GM21360 (cell line): ENCODE data around the gene CACNG1.
"Not testable (repeated sequence)": the region's sequence is repeated elsewhere in the genome, so short reads cannot be mapped to it uniquely, and the experiment has no call there.

Source experiments
- ATAC-seq: cut with Tn5 transposase; IDR thresholded peaks from one replicate; pipeline ENCODE4 v1.9.1; 2021; ENCODE audit warnings: mild to moderate bottlenecking, moderate library complexity; ENCODE audit not compliant: unreplicated experiment

Gene CACNG1

DNA sequence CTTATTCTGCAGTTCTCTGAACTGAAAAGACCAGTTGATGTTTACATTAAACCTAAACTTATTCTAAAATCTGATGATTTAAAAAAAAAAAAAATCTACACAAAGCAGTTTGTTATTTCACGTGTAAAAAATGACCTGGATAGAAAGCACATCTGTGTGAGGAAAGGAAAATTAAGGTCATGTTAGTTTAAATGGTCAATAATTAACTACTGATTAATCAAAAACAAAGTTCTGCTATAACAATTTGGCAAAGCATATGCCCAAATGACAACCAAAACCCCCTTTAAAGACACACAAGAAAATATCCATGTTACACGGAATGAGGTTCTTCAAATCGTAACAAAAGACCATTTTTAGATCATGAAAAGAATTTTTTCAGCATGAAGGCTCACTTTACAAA is 30.4 kb downstream of the CACNG1 start:
- no peak for ATAC-seq

DNA sequence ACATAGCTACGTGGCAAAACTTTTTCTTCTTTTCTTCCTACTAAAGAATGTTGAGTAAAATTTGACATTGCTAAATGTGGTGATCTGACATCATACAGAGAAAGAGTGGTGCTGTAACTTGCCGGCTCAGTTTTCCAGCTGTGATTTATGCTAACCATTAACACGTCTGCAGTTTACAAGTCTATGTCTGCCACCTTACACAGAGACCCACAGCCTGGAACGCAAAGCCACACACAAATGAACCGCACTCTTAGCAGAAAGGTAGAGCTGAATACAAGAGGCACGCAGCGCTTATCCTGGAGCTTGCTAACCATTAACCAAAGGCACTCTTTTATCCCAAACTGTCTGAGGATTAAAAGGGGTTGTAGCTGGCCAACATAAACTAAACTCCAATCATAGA is 31.9 kb downstream of the CACNG1 start:
- no peak for ATAC-seq

DNA sequence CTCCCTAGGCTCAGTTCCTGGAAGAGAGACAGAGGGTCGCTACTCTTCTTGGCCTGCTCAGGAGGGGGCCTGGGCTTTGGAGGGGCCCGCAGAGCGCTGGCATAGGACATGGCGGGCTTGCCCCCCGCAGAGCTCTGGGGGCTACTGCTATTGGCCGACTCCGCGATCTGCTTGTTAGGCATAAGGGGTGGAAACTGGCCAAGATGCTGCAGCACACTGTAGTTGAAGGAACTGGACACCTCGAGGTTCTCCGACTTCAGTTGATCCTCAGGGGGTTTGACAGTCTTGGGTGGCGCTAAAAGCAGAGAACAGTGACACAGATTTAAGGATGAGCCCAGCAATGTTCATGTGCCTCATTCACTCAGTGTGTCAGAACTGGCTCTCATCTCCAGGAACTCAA is 33.9 kb downstream of the CACNG1 start:
- ATAC-seq = no peak

DNA sequence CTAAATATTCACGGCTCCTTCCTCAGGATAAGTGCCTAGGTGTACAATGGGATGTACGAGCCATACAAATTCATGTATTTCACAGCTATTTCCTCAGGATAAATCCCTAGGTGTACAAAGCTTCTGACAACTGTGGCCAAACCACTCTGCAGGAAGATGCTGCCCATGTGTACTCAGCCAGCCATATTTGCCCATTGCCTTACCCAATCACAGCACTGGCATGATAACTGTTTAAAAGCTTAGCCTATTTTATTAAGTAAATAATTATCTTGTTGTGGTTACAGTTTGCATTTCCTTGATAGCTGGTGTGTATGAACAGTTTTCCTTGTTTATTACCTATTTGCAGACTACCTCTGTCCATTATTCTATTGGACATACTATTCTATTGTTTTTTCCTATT is 35.1 kb downstream of the CACNG1 start:
- ATAC-seq = no peak

DNA sequence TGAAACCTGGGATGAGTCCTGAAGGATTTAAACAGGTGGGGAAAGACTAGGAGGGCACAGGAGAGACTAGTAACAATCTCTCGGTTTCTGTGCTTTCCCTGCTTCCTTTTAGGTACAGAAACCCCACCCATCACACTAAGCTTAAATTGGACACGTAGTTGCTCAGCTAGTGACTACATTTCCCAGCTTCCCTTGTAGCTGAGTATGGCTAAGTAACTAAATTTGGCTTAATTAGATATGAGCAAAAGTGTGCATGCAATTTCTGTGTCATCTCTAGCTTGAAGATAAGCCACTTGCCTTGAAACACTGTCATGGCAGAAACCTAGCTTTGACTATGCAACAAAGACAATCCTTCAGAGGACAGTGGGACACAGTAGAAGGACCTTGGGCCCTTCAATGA is 36.5 kb downstream of the CACNG1 start:
- no peak for ATAC-seq

DNA sequence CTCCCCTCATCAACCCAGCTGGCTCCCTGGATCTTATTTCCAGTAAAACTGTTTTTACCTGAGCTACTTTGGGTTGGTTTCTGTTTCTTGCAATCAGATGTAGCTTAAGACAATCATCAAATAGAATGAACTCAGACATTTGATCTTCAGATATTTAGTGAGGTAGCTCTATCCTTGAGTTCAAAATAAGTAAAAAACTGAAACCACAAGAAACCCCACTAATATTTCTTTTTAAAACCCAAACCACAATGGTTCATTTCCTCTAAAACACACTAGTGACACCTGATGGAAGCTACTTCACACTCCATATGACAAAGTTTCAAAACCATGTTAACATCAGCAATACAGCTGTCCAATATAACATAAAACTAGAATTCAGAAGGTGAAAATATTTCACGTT is 37.8 kb downstream of the CACNG1 start:
- ATAC-seq = peak; percentile 69

DNA sequence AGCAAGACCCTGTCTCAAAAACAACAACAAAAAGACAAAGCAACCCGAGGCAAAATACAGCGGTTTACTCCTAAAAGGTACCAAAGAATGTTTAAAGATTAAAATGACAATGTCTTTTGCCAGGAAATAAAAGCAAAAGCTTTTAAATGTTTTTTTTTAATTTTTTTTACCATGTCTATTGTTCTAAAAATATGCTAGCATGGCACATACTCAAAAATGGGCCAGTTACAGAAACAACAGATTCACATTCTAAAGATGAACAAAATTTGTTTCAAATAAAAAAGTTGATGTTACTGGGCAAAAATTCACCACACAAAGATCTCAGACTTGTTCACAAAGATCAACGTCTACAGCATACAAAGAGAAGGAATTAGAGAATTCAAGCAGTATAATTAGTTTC is 41.1 kb downstream of the CACNG1 start:
- no peak for ATAC-seq

DNA sequence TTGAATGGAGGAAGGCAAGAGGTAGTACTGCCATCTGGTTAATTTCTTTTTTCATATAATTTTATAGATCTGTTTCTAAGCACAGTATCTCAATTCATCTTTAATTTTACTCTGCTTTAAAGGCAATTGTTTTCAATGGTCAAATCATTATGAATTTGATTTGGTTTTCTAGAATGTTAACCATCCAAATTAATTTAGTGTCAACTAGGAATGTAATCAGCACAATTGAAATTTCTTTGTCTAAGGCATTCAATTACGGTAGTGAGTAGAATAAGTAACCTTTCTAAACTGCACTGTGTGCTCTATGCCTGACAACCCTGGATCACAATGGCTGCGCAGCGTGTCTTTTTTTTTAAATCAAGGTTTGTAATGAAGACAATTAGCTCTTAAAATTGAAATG is 44.3 kb downstream of the CACNG1 start:
- no peak for ATAC-seq

DNA sequence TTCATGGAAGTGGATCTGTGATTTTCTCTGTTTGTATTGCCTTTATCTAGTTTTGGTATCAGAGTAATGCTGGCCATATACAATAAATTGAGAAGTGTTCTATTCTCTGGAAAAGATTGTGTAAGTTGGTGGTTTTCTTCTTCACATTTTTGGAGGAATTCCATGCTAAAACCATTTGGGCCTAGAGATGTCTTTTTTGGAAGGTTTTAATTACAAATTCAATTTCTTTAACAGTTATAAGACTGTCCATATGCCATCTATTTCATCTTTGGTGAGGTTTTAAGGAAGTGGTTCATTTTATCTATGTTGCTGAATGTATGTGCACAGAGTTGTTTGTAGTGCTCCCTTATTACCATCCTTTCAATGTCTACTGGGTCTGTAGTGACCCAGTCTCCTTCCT is 46.0 kb downstream of the CACNG1 start:
- ATAC-seq = no peak

DNA sequence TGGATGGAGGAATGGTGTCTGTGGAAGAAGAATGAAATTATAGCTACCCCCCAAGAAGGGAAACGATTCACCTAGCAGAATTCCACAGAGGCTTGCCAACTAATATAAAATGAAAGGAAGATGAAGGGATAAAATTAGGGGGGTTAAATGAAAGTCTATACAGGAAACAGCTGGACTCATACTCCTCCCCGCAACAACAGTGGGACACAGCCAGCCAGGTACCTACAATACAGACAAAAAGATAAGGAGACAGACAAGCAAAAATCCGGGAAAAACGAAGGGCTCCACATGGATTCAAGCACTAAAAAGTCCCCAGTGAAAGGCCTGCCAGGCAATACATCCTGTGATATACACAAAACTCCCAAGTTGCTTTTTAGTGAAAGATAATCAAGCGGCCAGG is 47.9 kb downstream of the CACNG1 start:
- no peak for ATAC-seq

DNA sequence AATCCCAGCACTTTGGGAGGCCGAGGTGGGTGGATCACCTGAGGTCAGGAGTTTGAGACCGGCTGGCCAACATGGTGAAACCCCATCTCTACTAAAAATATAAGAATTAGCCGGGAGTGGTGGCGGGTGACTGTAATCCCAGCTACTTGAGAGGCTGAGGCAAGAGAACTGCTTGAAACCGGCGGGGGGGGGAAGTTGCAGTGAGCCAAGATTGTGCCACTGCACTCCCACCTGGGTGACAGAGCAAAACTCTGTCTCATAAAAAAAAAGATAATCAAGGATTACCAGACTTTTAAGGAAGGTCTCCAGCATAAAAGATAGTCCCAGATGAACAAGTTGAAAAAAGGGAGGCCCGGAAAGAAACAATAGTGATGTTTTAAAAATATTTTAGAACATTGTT is 48.4 kb downstream of the CACNG1 start:
- ATAC-seq = not testable (repeated sequence)

DNA sequence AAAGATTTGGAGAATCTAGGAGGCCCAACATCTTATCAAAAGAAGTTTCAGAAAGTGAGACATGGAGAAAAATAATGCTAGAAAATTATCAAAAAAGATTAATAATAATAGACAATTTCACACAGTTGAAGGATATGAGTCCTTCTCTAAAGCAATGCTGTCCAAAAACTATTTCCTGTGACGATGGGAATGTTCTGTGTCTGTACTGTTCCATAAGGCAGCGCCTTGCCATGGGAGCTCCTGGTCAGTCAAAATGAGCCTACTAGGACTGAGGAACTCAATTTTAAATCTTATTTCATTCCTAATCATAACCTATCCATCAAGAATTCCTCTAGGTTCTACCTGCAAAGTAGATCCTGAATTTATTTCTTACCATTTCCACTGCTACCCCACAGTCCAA is 49.0 kb downstream of the CACNG1 start:
- ATAC-seq = no peak

DNA sequence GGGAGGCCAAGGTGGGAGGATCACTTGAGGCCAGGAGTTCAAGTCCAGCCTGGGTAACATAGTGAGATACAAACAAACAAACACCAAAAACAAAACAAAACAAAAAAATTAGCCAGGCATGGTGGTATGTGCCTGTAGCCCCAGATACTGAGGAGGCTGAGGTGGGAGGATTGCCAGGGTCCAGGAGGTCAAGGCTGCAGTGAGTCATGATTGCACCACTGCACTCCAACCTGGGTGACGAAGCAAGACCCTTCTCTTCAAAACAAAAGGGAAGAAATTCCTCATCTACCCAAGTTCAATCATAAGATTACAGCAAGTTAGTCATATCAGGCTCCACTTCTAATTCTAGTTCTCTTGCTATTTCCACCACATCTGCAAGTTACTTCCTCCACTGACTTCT is 50.9 kb downstream of the CACNG1 start:
- not testable (repeated sequence) for ATAC-seq

DNA sequence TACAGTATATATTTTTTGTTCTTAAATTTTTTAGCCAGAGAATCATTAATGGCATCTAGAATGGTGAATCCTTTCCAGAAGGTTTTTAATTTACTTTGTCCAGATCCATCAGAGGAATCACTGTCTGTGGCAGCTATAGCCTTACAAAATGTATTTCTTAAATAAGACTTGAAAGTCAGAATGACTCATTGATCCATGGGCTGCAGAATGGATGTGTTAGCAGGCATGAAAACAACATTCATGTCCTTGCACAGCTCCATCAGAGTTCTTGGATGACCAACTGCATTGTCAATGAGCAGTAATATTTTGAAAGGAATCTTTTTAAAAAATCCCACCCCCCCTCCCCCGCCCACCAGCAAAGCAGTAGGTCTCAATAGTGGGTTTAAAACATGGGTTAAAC is 51.4 kb downstream of the CACNG1 start:
- ATAC-seq = no peak

DNA sequence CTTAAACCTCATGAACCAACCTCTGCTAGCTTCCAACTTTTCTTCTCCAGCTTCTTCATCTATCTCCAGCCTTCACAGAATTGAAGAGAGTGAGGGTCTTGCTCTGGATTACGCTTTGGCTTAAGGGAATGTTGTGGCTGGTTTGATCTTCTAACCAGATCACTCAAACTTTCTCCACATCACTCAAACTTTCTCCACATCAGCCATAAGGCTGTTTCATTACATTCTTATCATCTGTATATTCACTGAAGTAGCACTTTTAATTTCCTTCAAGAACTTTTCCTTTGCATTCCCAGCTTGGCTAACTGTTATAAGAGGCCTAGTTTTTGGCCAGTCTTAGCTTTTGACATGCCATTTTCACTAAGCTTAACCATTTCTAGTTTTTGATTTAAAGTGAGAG is 52.3 kb downstream of the CACNG1 start:
- no peak for ATAC-seq

DNA sequence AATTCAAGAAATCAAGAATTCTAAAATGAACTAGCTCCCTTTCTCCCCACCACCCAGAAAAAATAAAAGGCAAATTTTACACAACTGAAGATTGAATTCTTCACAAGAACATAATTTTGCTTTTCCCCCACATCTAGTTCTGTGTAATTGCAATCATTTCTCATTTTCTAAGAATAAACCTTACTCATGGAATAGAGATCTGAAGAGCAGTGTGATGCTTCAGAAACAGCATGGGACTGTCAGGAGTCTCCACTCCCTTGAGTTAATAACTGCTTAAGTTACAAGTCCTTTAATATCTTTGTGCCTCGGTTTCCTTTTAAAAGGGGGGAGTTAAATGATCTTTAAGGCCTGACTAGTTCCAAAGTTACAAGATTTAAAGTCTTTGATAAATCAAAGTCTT is 53.7 kb downstream of the CACNG1 start:
- no peak for ATAC-seq

DNA sequence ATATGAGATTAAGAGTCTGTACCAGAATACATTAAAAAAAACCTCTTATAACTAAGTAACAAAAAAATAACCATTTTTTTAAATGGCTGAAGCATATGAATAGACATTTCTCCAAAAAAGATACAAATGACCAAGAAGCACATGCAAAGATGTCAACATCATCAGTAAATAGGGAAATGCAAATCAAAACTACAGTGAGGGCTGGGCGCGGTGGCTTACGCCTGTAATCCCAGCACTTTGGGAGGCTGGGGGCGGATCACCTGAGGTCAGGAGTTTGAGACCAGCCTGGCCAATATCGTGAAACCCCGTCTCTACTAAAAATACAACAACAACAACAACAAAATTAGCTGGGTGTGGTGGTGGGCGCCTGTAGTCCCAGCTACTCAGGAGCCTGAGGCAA is 60.3 kb downstream of the CACNG1 start:
- ATAC-seq = not testable (repeated sequence)

DNA sequence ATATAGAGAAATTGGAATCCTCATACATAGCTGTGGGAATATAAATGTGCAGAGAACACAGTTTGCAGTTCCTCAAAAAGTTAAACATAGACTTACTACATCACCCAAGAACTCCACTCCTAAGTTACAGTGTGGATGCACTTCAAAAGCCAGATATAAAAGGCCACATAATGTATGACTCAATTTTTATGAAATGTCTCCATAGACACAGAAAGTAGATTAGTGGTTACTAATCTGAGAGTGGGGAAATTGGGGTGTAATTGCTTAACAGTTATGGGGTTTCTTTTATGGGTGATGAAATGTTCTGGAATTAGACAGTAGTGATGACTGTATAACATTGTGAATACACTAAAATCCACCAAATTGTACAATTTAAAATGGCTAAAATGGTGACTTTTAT is 60.9 kb downstream of the CACNG1 start:
- no peak for ATAC-seq
